Endothelial cell of umbilical vein (primary cell): ENCODE results near the gene NCAPG2. TPM values are rescaled to one million over a fixed set of nuclear protein-coding genes. Genes with fewer than 3 reads are reported as not detected.
A peak's percentile ranks its signal among the peaks of the same experiment; 100 is the strongest.

Experiments
- BruUV-seq: library from RNA; stranded (reverse); fragments of 400-500 nt; replicated peaks from 2 replicates; lab custom pipeline; 2021; lab: Mats Ljungman, UMichigan
- CTCF ChIA-PET: fragments of 300-600, 350-600 bp; sonication (Branson Sonifier 250); formaldehyde crosslinking; loops from one replicate; lab custom pipeline; 2021; ENCODE audit warnings: antibody characterized with exemption, inconsistent platforms; lab: Charles Lee
- POLR2A ChIA-PET: fragments of 300-600, 350-600 bp; sonication (Branson Sonifier 250); formaldehyde crosslinking; loops from one replicate; lab custom pipeline; 2021; ENCODE audit warnings: antibody characterized with exemption, inconsistent platforms; lab: Charles Lee
- DNase-seq: peaks from one replicate; pipeline ENCODE4 v3.0.0-alpha.2; 2011; ENCODE audit warnings: low read depth, low spot score
- FAIRE-seq: peaks from 2 replicates; lab custom pipeline; 2011; peaks lifted over from hg19 to GRCh38; lab: Jason Lieb, UNC
- H2AFZ ChIP-seq: 2 replicates; pipeline ENCODE4 v1.6.0; 2012; ENCODE audit warnings: low read depth, low read length, control low read depth, inconsistent platforms
- H3K27ac ChIP-seq: 2 replicates; pipeline ENCODE4 v1.5.1; 2011; ENCODE audit warnings: low read depth, mild to moderate bottlenecking, control low read depth, low read length, moderate library complexity; ENCODE audit not compliant: insufficient read depth
- H3K27me3 ChIP-seq, 2 experiments: 2 replicates each; pipeline versions ENCODE4 v1.6.0 to v1.6.1; 2011; ENCODE audit warnings: low read length in 2 of 2, mixed read lengths in 1 of 2; ENCODE audit not compliant: control insufficient read depth in 2 of 2, insufficient read depth in 2 of 2
- H3K36me3 ChIP-seq, 2 experiments: 2 replicates in 1 of 2; 3 replicates in 1 of 2; pipeline ENCODE4 v1.5.1; 2011; ENCODE audit warnings: low read length in 2 of 2, mild to moderate bottlenecking in 1 of 2, moderate library complexity in 1 of 2; ENCODE audit not compliant: control insufficient read depth in 2 of 2, insufficient read depth in 2 of 2; ENCODE audit errors: extremely low read depth in 1 of 2
- H3K4me1 ChIP-seq: 3 replicates; pipeline ENCODE4 v1.5.1; 2011; ENCODE audit warnings: mild to moderate bottlenecking, low read length; ENCODE audit not compliant: control insufficient read depth, insufficient read depth; ENCODE audit errors: extremely low read depth
- H3K4me2 ChIP-seq: 2 replicates; pipeline ENCODE4 v1.6.1; 2011; ENCODE audit warnings: low read length, control low read depth, mixed read lengths; ENCODE audit not compliant: insufficient read depth
- H3K4me3 ChIP-seq, 3 experiments: fragments of 200-600 bp in 1 of 3; sonication (generic), shearing (Covaris generic) in 1 of 3; replicated peaks in 1 of 3; 2 replicates each; pipeline ENCODE4 v1.5.1; 2011 to 2016; ENCODE audit warnings: control low read depth in 3 of 3, low read length in 3 of 3, mild to moderate bottlenecking in 2 of 3, inconsistent platforms in 1 of 3, low read depth in 1 of 3, moderate library complexity in 1 of 3; ENCODE audit not compliant: insufficient read depth in 1 of 3
- H3K79me2 ChIP-seq: 2 replicates; pipeline ENCODE4 v1.6.0; 2012; ENCODE audit warnings: low read length, inconsistent platforms; ENCODE audit not compliant: control insufficient read depth, insufficient read depth
- H3K9ac ChIP-seq: replicated peaks from 2 replicates; pipeline ENCODE3; 2011; ENCODE audit warnings: low read length, control low read depth; ENCODE audit not compliant: insufficient read depth; ENCODE audit errors: extremely low read depth
- H3K9me1 ChIP-seq: replicated peaks from 3 replicates; pipeline ENCODE4 v1.6.0; 2011; ENCODE audit warnings: mild to moderate bottlenecking, low read length; ENCODE audit not compliant: control insufficient read depth, insufficient read depth; ENCODE audit errors: extremely low read depth
- H3K9me3 ChIP-seq: replicated peaks from 2 replicates; pipeline ENCODE4 v1.5.1; 2012; ENCODE audit warnings: low read length, inconsistent platforms; ENCODE audit not compliant: control insufficient read depth, insufficient read depth
- H4K20me1 ChIP-seq: replicated peaks from 2 replicates; pipeline ENCODE3; 2011; ENCODE audit warnings: mild to moderate bottlenecking, low read length; ENCODE audit not compliant: control insufficient read depth, insufficient read depth; ENCODE audit errors: extremely low read depth
- EZH2 ChIP-seq: IDR thresholded peaks from 2 replicates; pipeline ENCODE4 v1.6.1; 2012; ENCODE audit warnings: borderline replicate concordance, low read depth, mild to moderate bottlenecking, moderate library complexity, low read length, inconsistent platforms; ENCODE audit not compliant: severe bottlenecking
- FOS ChIP-seq: IDR thresholded peaks from 2 replicates; pipeline ENCODE4 v1.6.1; 2011; ENCODE audit warnings: mild to moderate bottlenecking, low read length, moderate library complexity, borderline replicate concordance; ENCODE audit not compliant: insufficient read depth
- GATA2 ChIP-seq: IDR thresholded peaks from 2 replicates; pipeline ENCODE4 v1.7.0; 2011; ENCODE audit warnings: low read depth, mild to moderate bottlenecking, moderate library complexity, mixed read lengths, low read length; ENCODE audit not compliant: insufficient read length, insufficient read depth
- JUN ChIP-seq: IDR thresholded peaks from 2 replicates; pipeline ENCODE4 v1.6.1; 2011; ENCODE audit warnings: borderline replicate concordance, low read depth; ENCODE audit not compliant: insufficient read length, insufficient read depth
- MAX ChIP-seq: IDR thresholded peaks from 2 replicates; pipeline ENCODE4 v1.6.1; 2011; ENCODE audit not compliant: insufficient read depth, insufficient read length
- MYC ChIP-seq: IDR thresholded peaks from one replicate; pipeline ENCODE4 v1.6.1; 2011; ENCODE audit warnings: mild to moderate bottlenecking, low read depth, low read length
- POLR2A ChIP-seq: IDR thresholded peaks from 2 replicates; pipeline ENCODE4 v1.6.1; 2012; ENCODE audit warnings: low read depth, mild to moderate bottlenecking, control low read depth, low read length
- dilution Hi-C: fragments of 300-500 bp; cut with MboI; formaldehyde crosslinking; loops from one replicate; pipeline ENCODE4 v1.15.0; 2019; ENCODE audit warnings: low sequenced_read_pairs; ENCODE audit not compliant: extremely low pct_ligation_motif_present
- intact Hi-C: fragments of 100-400 bp; cut with micrococcal nuclease; formaldehyde crosslinking; loops from one replicate; pipeline ENCODE4 v1.10.0; 2022
- polyA plus RNA-seq, 4 experiments: library from polyadenylated mRNA; depleted of rRNA in 3 of 4; stranded (reverse) in 3 of 4; unstranded in 1 of 4; fragments of >200 nt; gene quantifications; 2 replicates each; pipeline versions ENCODE4 v1.2.1 to v1.2.3, GENCODE V29; 2011 to 2012; ENCODE audit warnings: missing spikeins in 1 of 4
- total RNA-seq: library from RNA; stranded (reverse); gene quantifications from 2 replicates; pipeline ENCODE4 v1.2.3, GENCODE V29; 2021

Gene NCAPG2
- total and polyA plus RNA-seq, 2 donors (not counting 3 experiments of a cell fraction or from before 2014, with no cell fraction given), result 19.2 to 62.3 TPM

DNA sequence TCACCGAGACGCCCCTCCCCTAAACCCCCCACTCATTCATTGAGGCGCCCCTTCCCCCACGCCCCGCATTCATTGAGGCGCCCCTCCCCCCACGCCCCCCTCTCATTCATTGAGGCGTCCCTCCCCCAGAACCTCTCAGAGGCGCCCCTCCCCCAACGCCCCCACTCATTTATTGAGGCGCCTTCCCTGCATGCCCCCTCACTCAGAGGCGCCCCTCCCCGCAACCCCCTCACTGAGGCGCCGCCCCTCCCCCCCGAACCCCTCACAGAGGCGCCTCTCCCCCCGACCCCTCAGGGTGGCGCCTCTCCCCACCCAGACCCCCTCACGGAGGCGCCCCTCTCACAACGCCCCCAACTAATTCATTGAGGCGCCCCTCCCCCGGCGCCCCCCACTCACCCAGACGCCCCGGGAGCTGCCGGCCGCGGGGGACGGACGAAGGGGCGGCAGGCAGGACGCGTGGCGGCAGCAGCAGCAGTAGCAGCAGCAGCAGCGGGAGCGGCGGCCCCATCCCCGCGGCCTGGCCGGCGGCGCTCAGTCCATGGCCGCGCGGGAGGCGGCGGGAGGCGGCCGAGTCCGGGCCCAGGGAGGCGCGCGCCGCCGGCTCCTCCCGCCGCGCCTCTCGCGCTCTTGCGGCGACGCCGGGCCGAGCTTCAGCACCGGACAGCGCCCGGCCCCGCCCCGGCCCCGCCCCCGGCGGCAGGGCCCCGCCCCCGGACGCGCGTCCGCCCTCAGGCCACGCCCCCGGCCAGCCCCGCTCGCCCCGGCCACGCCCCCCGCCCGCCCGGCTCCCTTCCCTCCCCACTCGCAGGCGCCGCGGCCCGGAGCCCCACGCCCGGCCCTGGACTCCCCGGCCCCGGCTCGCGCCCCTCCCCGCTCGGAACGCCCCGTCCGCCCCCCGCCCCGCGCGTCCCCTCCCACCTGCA lies 117.2 kb downstream of the NCAPG2 start, which contains the start of gene PTPRN2:
PTPRN2 (minus strand) TSS at position 662 of the 923 bp plus-strand sequence.
- no peaks in the 10 kb centered on the region for H3K36me3 ChIP-seq
- no peak within 1 kb of the TSS for H2AFZ ChIP-seq
- H3K9ac ChIP-seq, result no peak within 1 kb of the TSS
- DNase-seq (peak; percentile 11), FAIRE-seq (no peak)
- intact Hi-C loops (no loop called here), dilution Hi-C loops (no loop called here)
- no peak for TF ChIP-seq EZH2
- TF ChIP-seq POLR2A, result no peak
- no peaks in the 10 kb centered on the region for H3K79me2 ChIP-seq
- CTCF ChIA-PET, result no interaction called here
- no peaks in the 10 kb centered on the region for H3K4me1 ChIP-seq
- no peak within 1 kb of the TSS for H3K27ac ChIP-seq
- no TSS peak for BruUV-seq
- no peaks in the 10 kb centered on the region for H4K20me1 ChIP-seq
- peak within 1 kb of the TSS in 2 of 3 experiments; percentile 9 to 30 for H3K4me3 ChIP-seq
- peak within 1 kb of the TSS; percentile 14 for H3K4me2 ChIP-seq
- POLR2A ChIA-PET, result no interaction called here
- no peaks in the 10 kb centered on the region for H3K9me1 ChIP-seq
- peaks cover 10 to 22% of the 10 kb centered on the region in 2 experiments for H3K27me3 ChIP-seq
- no peaks in the 10 kb centered on the region for H3K9me3 ChIP-seq

DNA sequence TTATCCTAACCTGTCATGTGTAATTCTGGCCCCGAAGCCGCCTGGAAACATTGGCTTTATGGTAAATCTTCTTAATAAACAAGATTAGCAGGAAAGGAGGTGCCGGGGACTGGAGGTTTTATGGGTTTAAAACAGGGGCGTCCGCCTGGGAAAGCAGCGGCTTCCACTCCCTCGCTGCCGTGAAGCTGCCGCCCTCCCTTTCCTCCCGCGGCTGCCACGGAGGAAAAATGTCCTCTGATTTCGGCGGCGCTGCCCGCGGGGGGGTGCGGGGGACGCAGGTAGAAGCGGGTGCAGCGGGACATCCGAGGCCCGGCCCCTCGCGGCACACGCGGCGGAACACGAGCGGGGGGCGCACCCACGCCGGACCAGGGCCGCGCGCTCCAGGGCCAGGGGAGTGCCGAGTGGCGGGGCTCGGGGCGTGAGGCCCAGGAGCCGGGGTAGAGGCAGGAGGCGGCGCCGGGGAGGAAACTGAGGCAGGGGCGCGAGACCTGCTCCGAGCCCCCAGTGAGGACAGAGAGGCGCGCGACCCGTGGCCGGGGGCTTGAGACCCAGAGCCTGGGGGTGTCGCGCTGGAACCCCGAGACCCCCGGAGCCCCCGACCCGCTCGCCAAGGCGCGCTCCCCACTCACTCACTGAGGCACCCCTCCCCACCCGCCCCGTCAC lies 118.0 kb downstream of the NCAPG2 start:
- FAIRE-seq, result no peak
- H3K4me2 ChIP-seq, result no peak overlapping the region
- ChIA-PET POLR2A (no interaction called here), CTCF (no interaction called here)
- DNase-seq, result no peak
- TF ChIP-seq FOS (no peak), MAX (no peak), POLR2A (no peak), MYC (no peak), JUN (no peak), GATA2 (no peak), EZH2 (no peak)
- H3K4me1 ChIP-seq, result no peaks in the 10 kb centered on the region
- no TSS peak for BruUV-seq
- intact Hi-C loops (no loop called here), dilution Hi-C loops (no loop called here)
- no peaks in the 10 kb centered on the region for H3K79me2 ChIP-seq
- no peaks in the 10 kb centered on the region for H3K9me1 ChIP-seq
- no peaks in the 10 kb centered on the region for H3K9me3 ChIP-seq
- H3K27me3 ChIP-seq, result peaks cover 10 to 22% of the 10 kb centered on the region in 2 experiments
- H3K36me3 ChIP-seq, result no peaks in the 10 kb centered on the region
- no peaks in the 10 kb centered on the region for H4K20me1 ChIP-seq
- H2AFZ ChIP-seq, result no peak overlapping the region
- H3K27ac ChIP-seq, result no peak overlapping the region
- no peak overlapping the region for H3K9ac ChIP-seq
- no peak overlapping the region for H3K4me3 ChIP-seq
